OCI-LY3 (cell line): ENCODE measurements around the gene ASIP.

Source experiments
- H2AFZ ChIP-seq: fragments of 200-600, 300-600 bp; shearing (Covaris generic); 2 replicates; pipeline ENCODE4 v1.6.0; 2014; ENCODE audit warnings: antibody characterized with exemption, low read depth, low read length
- H3K27ac ChIP-seq: fragments of 200-600, 300-600 bp; sonication (generic); 2 replicates; pipeline ENCODE4 v1.5.1; 2014; ENCODE audit warnings: mild to moderate bottlenecking, low read length, moderate library complexity, mixed read lengths
- H3K27me3 ChIP-seq: fragments of 200-600, 300-600 bp; sonication (generic); 2 replicates; pipeline ENCODE4 v1.6.1; 2014; ENCODE audit warnings: low read depth, low read length, mixed read lengths
- H3K36me3 ChIP-seq: fragments of 200-600, 300-600 bp; sonication (generic); replicated peaks from 2 replicates; pipeline ENCODE3; 2014; ENCODE audit warnings: low read depth, low read length, mixed read lengths
- H3K4me1 ChIP-seq: fragments of 300-600, 200-600 bp; sonication (generic); 2 replicates; pipeline ENCODE4 v1.6.1; 2014; ENCODE audit warnings: low read length, mixed read lengths
- H3K4me2 ChIP-seq: fragments of 200-600, 300-600 bp; sonication (generic); 2 replicates; pipeline ENCODE4 v1.6.1; 2014; ENCODE audit warnings: low read length, mixed read lengths
- H3K4me3 ChIP-seq: fragments of 300-600, 200-600 bp; sonication (generic); 2 replicates; pipeline ENCODE4 v1.5.1; 2014; ENCODE audit warnings: antibody characterized with exemption, mild to moderate bottlenecking, low read length, moderate library complexity
- H3K79me2 ChIP-seq: fragments of 300-600, 200-600 bp; shearing (Covaris generic); 2 replicates; pipeline ENCODE4 v1.6.1; 2014; ENCODE audit warnings: mild to moderate bottlenecking, low read length, mixed read lengths
- H3K9ac ChIP-seq: fragments of 300-600, 200-600 bp; shearing (Covaris generic); 2 replicates; pipeline ENCODE4 v1.6.0; 2014; ENCODE audit warnings: mild to moderate bottlenecking, low read length, moderate library complexity
- H3K9me3 ChIP-seq: fragments of 200-600, 300-600 bp; shearing (Covaris generic); 2 replicates; pipeline ENCODE4 v1.6.1; 2014; ENCODE audit warnings: low read length, mixed read lengths; ENCODE audit not compliant: insufficient read depth
- H4K20me1 ChIP-seq: fragments of 200-600, 300-600 bp; sonication (generic); 2 replicates; pipeline ENCODE4 v1.6.1; 2016; ENCODE audit warnings: low read length, mixed read lengths; ENCODE audit not compliant: insufficient read depth
- EZH2phosphoT487 ChIP-seq: fragments of 200-600 bp; shearing (Covaris generic); IDR thresholded peaks from 2 replicates; pipeline ENCODE4 v1.6.1; 2018; ENCODE audit warnings: antibody characterized with exemption, mixed run types, low read depth
- TF ChIP-seq, protein P1 (sequence below): fragments of 200-600, 300-600 bp; sonication (generic); IDR thresholded peaks from 2 replicates; pipeline ENCODE4 v1.5.1; 2014; ENCODE audit warnings: antibody characterized with exemption, low read length, low read depth

ASIP gene

DNA sequence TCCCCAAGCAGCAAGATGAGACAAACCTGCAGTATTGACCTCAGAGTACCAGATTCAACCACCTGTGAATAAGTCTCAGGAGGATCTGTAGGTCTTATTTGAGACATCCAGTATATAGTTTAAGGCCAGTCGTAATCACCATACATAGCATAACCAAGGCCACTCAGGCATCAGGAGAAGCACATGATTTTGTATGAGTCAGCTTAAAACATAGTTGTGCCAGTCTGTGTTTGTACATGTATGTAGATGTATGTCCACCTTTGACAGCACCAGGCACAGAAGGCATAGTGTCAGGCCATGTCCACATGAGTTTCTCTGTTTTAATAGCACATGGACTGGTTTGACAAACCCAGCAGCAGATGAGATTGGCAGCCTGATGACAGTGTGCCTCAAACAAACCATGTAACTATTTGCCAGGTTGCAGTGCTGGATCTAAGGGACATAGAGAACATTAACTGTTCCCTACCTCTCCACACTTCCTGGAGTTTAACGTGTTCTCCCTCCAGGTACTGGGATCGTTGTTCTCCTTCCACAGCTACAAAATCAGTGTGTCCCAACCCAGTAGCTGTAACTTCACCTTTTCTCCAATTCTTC is 8.6 kb upstream of the ASIP start:
- H3K4me3 ChIP-seq: no peak overlapping the region
- no peaks in the 10 kb centered on the region for H4K20me1 ChIP-seq
- H3K9me3 ChIP-seq: peaks cover 17% of the 10 kb centered on the region
- no peak overlapping the region for H3K27ac ChIP-seq
- no peak overlapping the region for H3K9ac ChIP-seq
- no peak for TF ChIP-seq EZH2phosphoT487
- TF ChIP-seq, protein P1, sequence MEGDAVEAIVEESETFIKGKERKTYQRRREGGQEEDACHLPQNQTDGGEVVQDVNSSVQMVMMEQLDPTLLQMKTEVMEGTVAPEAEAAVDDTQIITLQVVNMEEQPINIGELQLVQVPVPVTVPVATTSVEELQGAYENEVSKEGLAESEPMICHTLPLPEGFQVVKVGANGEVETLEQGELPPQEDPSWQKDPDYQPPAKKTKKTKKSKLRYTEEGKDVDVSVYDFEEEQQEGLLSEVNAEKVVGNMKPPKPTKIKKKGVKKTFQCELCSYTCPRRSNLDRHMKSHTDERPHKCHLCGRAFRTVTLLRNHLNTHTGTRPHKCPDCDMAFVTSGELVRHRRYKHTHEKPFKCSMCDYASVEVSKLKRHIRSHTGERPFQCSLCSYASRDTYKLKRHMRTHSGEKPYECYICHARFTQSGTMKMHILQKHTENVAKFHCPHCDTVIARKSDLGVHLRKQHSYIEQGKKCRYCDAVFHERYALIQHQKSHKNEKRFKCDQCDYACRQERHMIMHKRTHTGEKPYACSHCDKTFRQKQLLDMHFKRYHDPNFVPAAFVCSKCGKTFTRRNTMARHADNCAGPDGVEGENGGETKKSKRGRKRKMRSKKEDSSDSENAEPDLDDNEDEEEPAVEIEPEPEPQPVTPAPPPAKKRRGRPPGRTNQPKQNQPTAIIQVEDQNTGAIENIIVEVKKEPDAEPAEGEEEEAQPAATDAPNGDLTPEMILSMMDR: no peak
- no peak overlapping the region for H2AFZ ChIP-seq
- peaks cover 6% of the 10 kb centered on the region for H3K36me3 ChIP-seq
- no peaks in the 10 kb centered on the region for H3K79me2 ChIP-seq
- no peaks in the 10 kb centered on the region for H3K27me3 ChIP-seq
- H3K4me2 ChIP-seq: no peak overlapping the region
- H3K4me1 ChIP-seq: no peaks in the 10 kb centered on the region

DNA sequence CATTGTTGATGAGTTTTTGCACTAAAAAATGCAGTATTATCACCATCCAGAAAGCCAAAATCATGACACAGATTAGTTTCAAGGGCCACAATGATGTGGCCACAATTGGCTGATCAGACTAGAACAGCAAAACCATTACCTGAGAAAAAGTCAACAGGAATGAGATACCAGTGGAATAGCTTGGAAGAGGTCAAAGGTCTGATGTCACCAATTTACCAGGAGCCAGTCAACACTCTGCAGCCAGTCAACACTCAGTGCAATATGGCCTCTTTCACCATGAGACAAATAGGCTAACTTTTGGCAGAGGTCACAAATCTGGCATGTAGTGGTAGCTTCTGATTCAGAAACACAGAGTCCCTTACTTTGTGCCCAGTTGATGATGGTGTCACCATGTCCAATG is 7.5 kb upstream of the ASIP start:
- no peaks in the 10 kb centered on the region for H3K79me2 ChIP-seq
- no peak overlapping the region for H2AFZ ChIP-seq
- H3K4me1 ChIP-seq: no peaks in the 10 kb centered on the region
- no peaks in the 10 kb centered on the region for H3K27me3 ChIP-seq
- no peak overlapping the region for H3K9ac ChIP-seq
- H4K20me1 ChIP-seq: no peaks in the 10 kb centered on the region
- H3K9me3 ChIP-seq: peaks cover 28% of the 10 kb centered on the region
- peaks cover 16% of the 10 kb centered on the region for H3K36me3 ChIP-seq
- TF ChIP-seq, protein P1: no peak
- no peak for TF ChIP-seq EZH2phosphoT487
- H3K4me3 ChIP-seq: no peak overlapping the region
- H3K27ac ChIP-seq: no peak overlapping the region
- no peak overlapping the region for H3K4me2 ChIP-seq

DNA sequence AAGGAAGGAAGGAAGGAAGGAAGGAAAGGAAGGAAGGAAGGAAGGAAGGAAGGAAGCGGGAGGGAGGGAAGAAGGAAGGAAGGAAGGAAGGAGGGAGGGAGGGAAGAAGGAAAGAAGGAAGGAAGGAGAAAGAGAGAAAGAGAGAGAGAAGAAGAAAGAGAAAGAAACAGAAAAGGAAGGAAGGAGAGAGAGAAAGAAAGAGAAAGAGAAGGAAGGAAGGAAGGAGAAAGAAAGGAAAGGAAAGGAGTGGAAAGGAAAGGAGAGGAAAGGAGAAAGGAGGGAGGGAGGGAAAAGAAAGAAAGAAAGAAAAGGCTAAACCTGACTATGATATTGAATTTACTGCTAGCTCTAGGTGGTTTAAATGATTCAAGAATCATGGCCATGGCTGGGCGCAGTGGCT is 5.3 kb upstream of the ASIP start:
- Histone ChIP-seq H3K27ac (no peak overlapping the region), H3K27me3 (no peaks in the 10 kb centered on the region), H4K20me1 (no peaks in the 10 kb centered on the region), H3K36me3 (peaks cover 20% of the 10 kb centered on the region), H3K9ac (no peak overlapping the region), H3K4me2 (no peak overlapping the region), H3K79me2 (no peaks in the 10 kb centered on the region), H3K9me3 (peaks cover 32% of the 10 kb centered on the region), H2AFZ (no peak overlapping the region), H3K4me1 (peaks cover 16% of the 10 kb centered on the region), H3K4me3 (no peak overlapping the region)
- TF ChIP-seq EZH2phosphoT487: no peak
- TF ChIP-seq, protein P1: no peak

DNA sequence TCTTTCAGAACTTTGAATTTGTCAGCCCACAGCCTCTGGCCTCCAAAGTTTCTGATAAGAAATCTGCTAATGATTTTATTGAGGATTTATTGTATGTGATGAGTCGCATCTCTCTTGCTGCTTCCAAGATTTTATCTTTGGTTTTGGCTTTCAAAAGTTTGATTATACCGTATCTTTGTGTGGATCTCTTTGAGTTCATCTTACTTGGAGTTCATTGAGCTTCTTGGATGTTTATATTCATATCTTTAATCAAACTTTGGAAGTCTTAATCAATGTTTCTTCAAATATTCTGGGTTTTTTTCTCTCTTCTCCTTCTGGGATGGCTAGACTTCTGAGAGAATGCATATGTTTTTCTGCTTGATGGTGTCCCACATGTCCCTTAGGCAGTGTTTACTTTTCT is 3.3 kb upstream of the ASIP start:
- H3K27ac ChIP-seq: no peak overlapping the region
- no peaks in the 10 kb centered on the region for H3K79me2 ChIP-seq

More for the DNA sequence above, 3.3 kb upstream of the ASIP start:
- Histone ChIP-seq H3K4me1 (peaks cover 35% of the 10 kb centered on the region), H2AFZ (no peak overlapping the region), H3K4me3 (no peak overlapping the region), H3K4me2 (no peak overlapping the region), H3K9me3 (peaks cover 26% of the 10 kb centered on the region), H3K27me3 (no peaks in the 10 kb centered on the region), H3K9ac (no peak overlapping the region), H4K20me1 (no peaks in the 10 kb centered on the region), H3K36me3 (peaks cover 17% of the 10 kb centered on the region)
- no peak for TF ChIP-seq EZH2phosphoT487
- TF ChIP-seq, protein P1: no peak
